Adrenal gland (tissue), 12 donors: ENCODE data around the gene PRKAR1B. TPM values are rescaled to one million over a fixed set of nuclear protein-coding genes. Genes with fewer than 3 reads are reported as not detected.

Experiments
- DNase-seq, 7 donors: peaks; one replicate each; pipeline ENCODE4 v3.0.0-alpha.2; 2019 to 2020
- H3K27ac ChIP-seq, 5 donors: fragments of 200-600 bp; sonication (generic) in 4 of 5; 1 replicate in 3 of 5; 2 replicates in 2 of 5; pipeline versions ENCODE4 v1.5.1 to v1.8.0; 2016 to 2020; ENCODE audit warnings: mild to moderate bottlenecking in 1 of 5
- H3K27me3 ChIP-seq: fragments of 200-600 bp; 2 replicates; pipeline ENCODE4 v1.8.0; 2021
- H3K36me3 ChIP-seq, 2 donors: fragments of 200-600 bp; replicated peaks in 1 of 2; 1 replicate in 1 of 2; 2 replicates in 1 of 2; pipeline versions ENCODE4 v1.5.1 to v1.8.0; 2018 to 2022
- H3K4me1 ChIP-seq, 2 donors: fragments of 200-600 bp; replicated peaks in 1 of 2; 1 replicate in 1 of 2; 2 replicates in 1 of 2; pipeline versions ENCODE4 v1.5.1 to v1.8.0; 2018 to 2021
- H3K4me3 ChIP-seq, 4 donors: fragments of 200-600 bp; sonication (generic) in 3 of 4; one replicate each; pipeline ENCODE4 v1.5.1; 2016 to 2018
- H3K9me3 ChIP-seq, 3 donors: fragments of 200-600 bp; sonication (generic) in 1 of 3; replicated peaks in 1 of 3; 1 replicate in 2 of 3; 2 replicates in 1 of 3; pipeline versions ENCODE4 v1.5.1 to v1.8.0; 2016 to 2021
- POLR2A ChIP-seq, 2 donors: fragments of 450-650 bp; IDR thresholded peaks; one replicate each; pipeline ENCODE4 v1.6.1; 2017; ENCODE audit warnings: antibody characterized with exemption in 2 of 2, mild to moderate bottlenecking in 2 of 2, moderate library complexity in 1 of 2
- WGBS, 4 donors: extraction: QIAGEN DNeasy Blood & Tissue Kit in 2 of 4; methylation state at CpG; one replicate each; pipeline versions ENCODE4 v1.1.5 to v1.1.7; 2013 to 2017; 5-methylcytosine and 5-hydroxymethylcytosine counted together
- intact Hi-C, 2 donors: fragments of 100-400 bp; cut with DNase I; formaldehyde crosslinking; loops; one replicate each; pipeline versions ENCODE4 v1.14.1 to v1.15.0; 2022 to 2023
- polyA plus RNA-seq, 3 donors: library from polyadenylated mRNA; stranded (reverse); fragments of 200-250 nt in 2 of 3; fragments of 350-450 nt in 1 of 3; fragmentation: Illumina TruSeq in 1 of 3; extraction: RNeasy Lipid Tissue Mini Kit (QIAGEN cat#74804) in 1 of 3; gene quantifications; one replicate each; pipeline ENCODE4 v1.2.3, GENCODE V29; 2013 to 2014
- total RNA-seq, 9 donors: library from RNA; depleted of rRNA in 4 of 9; stranded (reverse); fragments of >200 nt in 4 of 9; fragments of 120-200 nt in 1 of 9; fragmentation: NEBNext Ultra II Directional in 1 of 9; extraction: Animal tissue kit (Norgen Biotek cat#: 25700) in 1 of 9; gene quantifications; one replicate each; pipeline versions ENCODE4 v1.1.0 to v1.2.4, GENCODE V29; 2013 to 2023
- TF ChIP-seq, protein P1 (sequence below), 6 experiments: fragments of 450-650 bp in 4 of 6; fragments of 200-600 bp in 2 of 6; sonication (generic) in 1 of 6; IDR thresholded peaks; 1 replicate in 5 of 6; 2 replicates in 1 of 6; pipeline versions ENCODE4 v1.5.1 to v1.8.0; 2016 to 2021; ENCODE audit warnings: antibody characterized with exemption in 6 of 6, mild to moderate bottlenecking in 2 of 6, moderate library complexity in 1 of 6
- donor health status: healthy with polysubstance abuse.
- donor health status: Bipolar disorder and iron deficiency.
- donor health status: DM: yes; HTN: yes; CAD: no.
- donor health status: DM: no; HTN: no; CAD: no.
- donor health status: DM: no; HTN: no; CAD: no.
- donor health status: DM: yes; HTN: yes; CAD: no.

Gene PRKAR1B
- total and polyA plus RNA-seq, 12 donors, result 5.2 to 21.5 (median 11.7) TPM

DNA sequence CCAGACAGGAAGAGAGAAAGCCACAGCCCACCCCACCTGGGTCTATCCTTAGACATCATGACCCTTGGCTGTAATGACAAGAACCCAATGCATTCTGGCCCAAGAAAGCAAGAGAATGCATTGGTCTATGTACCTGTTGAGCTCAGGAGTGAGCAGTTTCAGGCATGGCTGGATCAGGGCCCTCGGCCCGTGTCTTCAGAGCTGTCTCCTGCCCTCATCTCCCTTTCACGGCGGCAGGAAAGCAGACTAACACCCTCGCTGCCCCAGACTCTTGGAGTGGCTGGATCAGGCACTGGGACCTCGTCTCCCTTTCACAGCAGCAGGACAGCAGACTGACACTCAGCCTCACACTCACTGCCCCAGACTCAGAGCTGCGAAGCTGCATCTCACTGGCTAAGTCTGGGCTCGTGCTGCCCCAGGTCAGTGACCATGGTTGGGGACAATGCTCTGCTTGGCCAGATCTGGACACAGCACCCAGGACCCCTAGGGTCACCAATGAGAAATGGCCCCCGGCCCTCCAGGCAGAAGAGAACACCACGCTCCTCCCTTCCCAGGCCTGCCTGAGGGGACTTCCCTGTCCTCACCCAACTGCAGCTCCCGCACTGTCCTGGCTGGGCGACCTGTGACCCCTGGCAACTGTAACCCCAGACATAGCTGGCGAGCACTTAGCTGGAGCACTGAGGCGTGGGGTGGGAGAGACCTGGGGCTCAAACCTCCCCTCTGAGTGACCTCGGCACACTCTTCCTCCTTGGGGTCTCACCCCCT, 194.5 kb downstream of the PRKAR1B start:
- no peak for DNase-seq
- Histone ChIP-seq H3K4me1 (peaks cover 0 to under 1% of the 10 kb centered on the region in 2 donors), H3K27ac (no peak overlapping the region), H3K4me3 (no peak overlapping the region), H3K36me3 (no peaks in the 10 kb centered on the region), H3K27me3 (no peaks in the 10 kb centered on the region), H3K9me3 (no peaks in the 10 kb centered on the region)
- intact Hi-C loops, result no loop called here
- no peak for TF ChIP-seq POLR2A (IDR thresholded peaks at IDR 0.05)
- TF ChIP-seq, protein P1, sequence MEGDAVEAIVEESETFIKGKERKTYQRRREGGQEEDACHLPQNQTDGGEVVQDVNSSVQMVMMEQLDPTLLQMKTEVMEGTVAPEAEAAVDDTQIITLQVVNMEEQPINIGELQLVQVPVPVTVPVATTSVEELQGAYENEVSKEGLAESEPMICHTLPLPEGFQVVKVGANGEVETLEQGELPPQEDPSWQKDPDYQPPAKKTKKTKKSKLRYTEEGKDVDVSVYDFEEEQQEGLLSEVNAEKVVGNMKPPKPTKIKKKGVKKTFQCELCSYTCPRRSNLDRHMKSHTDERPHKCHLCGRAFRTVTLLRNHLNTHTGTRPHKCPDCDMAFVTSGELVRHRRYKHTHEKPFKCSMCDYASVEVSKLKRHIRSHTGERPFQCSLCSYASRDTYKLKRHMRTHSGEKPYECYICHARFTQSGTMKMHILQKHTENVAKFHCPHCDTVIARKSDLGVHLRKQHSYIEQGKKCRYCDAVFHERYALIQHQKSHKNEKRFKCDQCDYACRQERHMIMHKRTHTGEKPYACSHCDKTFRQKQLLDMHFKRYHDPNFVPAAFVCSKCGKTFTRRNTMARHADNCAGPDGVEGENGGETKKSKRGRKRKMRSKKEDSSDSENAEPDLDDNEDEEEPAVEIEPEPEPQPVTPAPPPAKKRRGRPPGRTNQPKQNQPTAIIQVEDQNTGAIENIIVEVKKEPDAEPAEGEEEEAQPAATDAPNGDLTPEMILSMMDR (IDR thresholded peaks at IDR 0.05), result no peak
- 75 to 100% (median 85%) methylated on average over 1 to 15 of the region's 15 CpGs for WGBS, 4 donors

DNA sequence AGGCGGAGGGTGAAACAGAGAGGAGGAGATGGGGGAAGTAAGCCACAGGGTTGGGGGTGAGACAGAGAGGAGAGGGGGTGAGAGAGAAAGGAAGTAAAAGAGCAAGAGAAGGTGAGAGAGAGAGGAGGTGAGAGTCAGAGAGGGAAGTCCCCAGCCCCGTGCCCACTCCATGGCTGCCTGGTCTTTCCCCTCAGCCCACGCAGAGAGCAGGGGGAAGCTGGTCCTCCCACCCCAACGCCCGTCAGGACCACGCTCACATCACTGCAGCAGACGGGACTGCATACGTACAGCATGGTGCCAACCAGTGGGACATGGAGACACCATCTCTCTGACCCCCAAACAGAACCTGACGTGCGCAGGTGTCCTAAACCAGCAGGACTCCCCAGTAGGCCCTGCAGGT, 195.3 kb downstream of the PRKAR1B start:
- H3K9me3 ChIP-seq, result no peaks in the 10 kb centered on the region
- no peak overlapping the region for H3K4me3 ChIP-seq
- no peaks in the 10 kb centered on the region for H3K27me3 ChIP-seq
- DNase-seq, result no peak
- no peaks in the 10 kb centered on the region for H3K36me3 ChIP-seq
- 74 to 84% (median 80%) methylated on average over 9 to 10 of the region's 10 CpGs for WGBS, 4 donors
- no peaks in the 10 kb centered on the region for H3K4me1 ChIP-seq
- intact Hi-C loops, result no loop called here
- no peak overlapping the region for H3K27ac ChIP-seq
- TF ChIP-seq, protein P1 (IDR thresholded peaks at IDR 0.05), result no peak
- no peak for TF ChIP-seq POLR2A (IDR thresholded peaks at IDR 0.05)

DNA sequence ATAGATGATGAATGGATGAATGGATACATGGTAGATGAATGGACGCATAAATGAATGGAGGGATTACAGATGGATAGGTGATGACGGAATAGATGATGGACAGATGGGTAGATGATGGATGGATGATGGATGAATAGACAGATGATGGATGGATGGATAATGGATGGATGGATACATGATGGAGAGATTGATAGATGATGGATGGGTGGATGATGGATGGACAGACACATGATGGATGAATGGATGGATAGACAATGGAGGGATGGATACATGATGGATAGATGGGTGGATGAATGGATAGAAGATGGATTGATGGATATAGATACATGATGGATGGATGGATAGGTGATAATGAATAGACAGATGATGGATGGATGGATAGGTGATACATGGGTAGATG, 198.6 kb downstream of the PRKAR1B start:
- TF ChIP-seq, protein P1 (IDR thresholded peaks at IDR 0.05), result no peak
- TF ChIP-seq POLR2A (IDR thresholded peaks at IDR 0.05), result no peak

DNA sequence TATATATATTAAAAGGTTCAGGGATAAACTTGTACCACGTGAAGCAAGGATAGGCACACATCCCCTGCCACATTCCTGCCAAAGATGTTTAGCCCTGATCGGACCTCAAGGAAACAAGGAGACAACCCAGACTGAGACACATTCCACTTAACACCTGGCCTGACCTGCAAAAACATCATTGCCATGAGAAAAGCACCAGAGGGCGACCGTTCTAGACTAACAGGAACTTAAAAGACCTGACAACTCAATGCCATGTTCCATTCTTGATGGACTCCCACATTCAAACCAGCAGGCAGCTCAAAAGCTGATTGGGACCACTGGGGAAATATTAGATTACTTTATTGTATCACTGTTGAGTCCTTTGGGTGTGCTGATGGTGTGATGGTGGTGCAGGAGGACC, 199.4 kb downstream of the PRKAR1B start:
- Histone ChIP-seq H3K4me3 (no peak overlapping the region), H3K4me1 (peaks cover 0 to under 1% of the 10 kb centered on the region in 2 donors), H3K36me3 (no peaks in the 10 kb centered on the region), H3K27me3 (peaks cover 3% of the 10 kb centered on the region), H3K9me3 (no peaks in the 10 kb centered on the region), H3K27ac (no peak overlapping the region)
- TF ChIP-seq, protein P1 (IDR thresholded peaks at IDR 0.05), result no peak
- TF ChIP-seq POLR2A (IDR thresholded peaks at IDR 0.05), result no peak
- intact Hi-C loops, result loop anchor here in 1 of 2 donors (10.0 kb wide), 1 partner anchor 63 kb away; no protein-coding TSS in a partner anchor
- WGBS, 4 donors, result 84 to 92% (median 90%) methylated on average over 4 of the region's 4 CpGs
- DNase-seq, result no peak

More for the DNA sequence above, 198.6 kb downstream of the PRKAR1B start:
- Histone ChIP-seq H3K4me3 (no peak overlapping the region), H3K4me1 (no peaks in the 10 kb centered on the region), H3K27ac (no peak overlapping the region), H3K36me3 (no peaks in the 10 kb centered on the region), H3K9me3 (no peaks in the 10 kb centered on the region), H3K27me3 (no peaks in the 10 kb centered on the region)
- no peak for DNase-seq
- 85 to 88% (median 87%) methylated on average over 2 of the region's 2 CpGs for WGBS, 4 donors
- intact Hi-C loops, result loop anchor here in 1 of 2 donors (10.0 kb wide), 1 partner anchor 64 kb away; no protein-coding TSS in a partner anchor
